Measurements from ENCODE around the gene IL17RD.
A peak's percentile ranks its signal among the peaks of the same experiment; 100 is the strongest.
"Not testable (repeated sequence)": the region's sequence is repeated elsewhere in the genome, so short reads cannot be mapped to it uniquely, and the experiment has no call there.

The IL17RD gene

GRCh38 chr3:57093489-57093888, 71.7 kb downstream of the IL17RD start:
- DNase-seq (ENCODE audit: low spot score): no peak

- DNase-seq (ENCODE audit: low spot score): no peak
These were observed 73.5 kb downstream of the IL17RD start for GRCh38 chr3:57091521-57092273.

- DNase-seq (ENCODE audit: low spot score): no peak
These were observed 76.1 kb downstream of the IL17RD start for GRCh38 chr3:57089043-57089442.

- DNase-seq (ENCODE audit: low spot score): no peak
These were observed 76.7 kb downstream of the IL17RD start for GRCh38 chr3:57088503-57088902.

GRCh38 chr3:57087361-57088092, 77.6 kb downstream of the IL17RD start:
- no peak for DNase-seq (ENCODE audit: low spot score)

GRCh38 chr3:57086201-57086600, 79.0 kb downstream of the IL17RD start:
- DNase-seq (ENCODE audit: low spot score): no peak

GRCh38 chr3:57085211-57085610, 79.9 kb downstream of the IL17RD start:
- no peak for DNase-seq (ENCODE audit: low spot score)

- not testable (repeated sequence) for DNase-seq (ENCODE audit: low spot score)
These were observed 81.7 kb downstream of the IL17RD start for GRCh38 chr3:57083266-57083995.

- DNase-seq (ENCODE audit: low spot score): no peak
These were observed 82.7 kb downstream of the IL17RD start for GRCh38 chr3:57082481-57082880.

- DNase-seq (ENCODE audit: low spot score): no peak
These were observed 84.0 kb downstream of the IL17RD start for GRCh38 chr3:57081173-57081572.

- DNase-seq (ENCODE audit: low spot score): no peak
These were observed 85.0 kb downstream of the IL17RD start for GRCh38 chr3:57080171-57080570.

GRCh38 chr3:57079474-57079831, 85.7 kb downstream of the IL17RD start:
- DNase-seq (ENCODE audit: low spot score): no peak

GRCh38 chr3:57078635-57079473, 86.3 kb downstream of the IL17RD start:
- peak; percentile 61 for DNase-seq (ENCODE audit: low spot score)

GRCh38 chr3:57078344-57078634, 86.9 kb downstream of the IL17RD start:
- DNase-seq (ENCODE audit: low spot score): peak; percentile 61

- DNase-seq (ENCODE audit: low spot score): no peak
These were observed 87.4 kb downstream of the IL17RD start for GRCh38 chr3:57077630-57078343.

- DNase-seq (ENCODE audit: low spot score): peak; percentile 49
These were observed 88.7 kb downstream of the IL17RD start for GRCh38 chr3:57076422-57076951.

GRCh38 chr3:57074135-57074534, 91.0 kb downstream of the IL17RD start:
- DNase-seq (ENCODE audit: low spot score): no peak

GRCh38 chr3:57073628-57074027, 91.5 kb downstream of the IL17RD start:
- DNase-seq (ENCODE audit: low spot score): no peak

- DNase-seq (ENCODE audit: low spot score): no peak
These were observed 95.7 kb downstream of the IL17RD start for GRCh38 chr3:57069503-57069902.

- DNase-seq (ENCODE audit: low spot score): peak; percentile 99
These were observed 96.6 kb downstream of the IL17RD start for GRCh38 chr3:57068437-57069089.

- DNase-seq (ENCODE audit: low spot score): peak; percentile 36
These were observed 98.7 kb downstream of the IL17RD start for GRCh38 chr3:57066471-57066870.
